Measurements from ENCODE around the gene AMER1.

DNA sequence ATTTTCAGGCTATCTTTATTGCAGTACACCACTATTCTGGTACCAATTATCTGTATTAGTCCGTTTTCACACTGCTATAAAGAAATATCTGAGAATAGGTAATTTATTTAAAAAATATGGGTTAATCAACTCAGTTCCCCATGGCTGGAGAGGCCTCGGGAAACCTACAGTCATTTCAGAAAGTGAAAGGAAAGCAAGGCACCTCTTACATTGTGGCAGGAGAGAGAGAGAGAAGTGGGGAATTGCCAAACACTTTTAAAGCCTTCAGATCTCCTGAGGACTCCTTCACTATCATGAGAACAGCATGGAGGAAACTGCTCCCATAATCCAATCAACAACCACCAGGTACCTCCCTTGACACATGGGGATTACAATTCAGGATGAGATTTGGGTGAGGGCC lies 54.7 kb downstream of the AMER1 start:
- TF ChIP-seq CTCF (conservative IDR thresholded peaks at IDR 0.05 in 1 of 2, IDR thresholded peaks at IDR 0.05 in 1 of 2; ENCODE audit: extremely low read depth in 1 of 2, insufficient read depth in 1 of 2, low read depth in 1 of 2, low read length in 2 of 2) (no peak), EZH2 (IDR thresholded peaks at IDR 0.05; ENCODE audit: borderline replicate concordance, low read length) (no peak)

All from mammary epithelial cell (primary cell).